HuH-7.5 (cell line): Measurements from ENCODE around the gene TPRX2.
"Not testable (repeated sequence)": the region's sequence is repeated elsewhere in the genome, so short reads cannot be mapped to it uniquely, and the experiment has no call there.

Experiments used
- DNase-seq: peaks from one replicate; pipeline ENCODE4 v3.0.0; 2011; ENCODE audit warnings: low spot score

The TPRX2 gene

GRCh38 chr19:47861630-47862029 lies 2.6 kb downstream of the TPRX2 start:
- DNase-seq = no peak

DNA sequence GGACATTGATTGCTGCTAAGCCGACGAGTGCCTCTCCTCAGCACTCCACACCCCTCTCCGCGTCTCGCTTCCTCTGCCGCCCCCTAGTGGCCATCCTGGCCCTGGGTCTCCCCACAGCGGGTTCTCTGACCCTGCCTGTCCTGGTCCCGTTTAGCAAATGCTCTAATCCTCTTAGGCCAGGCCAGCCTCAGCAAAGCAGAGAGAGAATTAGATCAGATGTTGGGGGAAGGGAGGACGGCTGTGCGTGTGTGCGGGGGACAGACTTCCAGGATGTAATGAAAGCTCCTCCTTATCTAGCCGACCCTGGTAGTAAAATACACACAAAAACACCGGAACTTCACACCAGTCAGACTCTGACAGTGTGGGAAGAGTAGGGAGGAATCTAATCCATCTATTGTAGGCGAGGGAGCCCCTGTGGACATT lies 4.5 kb downstream of the TPRX2 start:
- DNase-seq = peak; percentile 98

DNA sequence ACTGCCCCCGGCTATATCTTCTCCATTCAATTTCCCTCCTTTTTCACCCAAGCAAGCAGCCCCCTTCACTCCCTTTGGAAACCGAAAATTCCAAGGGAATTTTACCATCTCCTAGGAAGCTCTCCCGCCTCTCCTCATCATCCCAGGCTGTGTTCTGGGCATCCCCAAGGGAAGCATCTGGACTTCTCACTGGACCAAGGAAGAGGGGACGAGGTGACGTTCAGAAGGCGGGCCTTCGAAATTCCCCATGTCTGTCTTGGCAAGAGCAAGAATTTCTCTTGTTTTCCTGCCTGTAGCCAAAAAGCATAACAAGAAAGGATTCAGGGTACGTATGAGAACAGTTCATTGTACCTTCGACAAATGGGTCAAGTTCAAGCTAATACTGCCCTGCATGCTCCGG lies 6.1 kb downstream of the TPRX2 start:
- no peak for DNase-seq

DNA sequence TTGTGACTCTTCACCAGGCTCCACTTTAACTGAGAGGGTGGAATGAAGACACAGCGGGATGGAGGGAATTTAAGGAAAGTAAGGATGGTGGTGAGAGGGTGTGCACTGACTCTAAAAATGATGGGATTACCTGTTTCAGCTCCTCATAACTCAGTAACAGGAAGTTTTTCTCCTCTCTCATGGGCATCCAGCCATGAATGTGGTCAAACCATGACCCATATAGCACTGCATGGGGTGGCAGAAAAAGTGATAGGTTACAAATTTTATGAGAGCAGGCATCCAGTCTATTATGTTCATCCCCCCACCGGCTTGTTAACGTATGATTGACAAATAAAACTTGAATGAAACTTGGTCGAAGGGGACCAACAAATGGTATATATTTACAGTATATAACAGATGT lies 19.9 kb downstream of the TPRX2 start:
- DNase-seq = no peak

GRCh38 chr19:47879385-47879784 lies 20.4 kb downstream of the TPRX2 start:
- not testable (repeated sequence) for DNase-seq

GRCh38 chr19:47881757-47882156 lies 22.7 kb downstream of the TPRX2 start:
- DNase-seq = no peak

DNA sequence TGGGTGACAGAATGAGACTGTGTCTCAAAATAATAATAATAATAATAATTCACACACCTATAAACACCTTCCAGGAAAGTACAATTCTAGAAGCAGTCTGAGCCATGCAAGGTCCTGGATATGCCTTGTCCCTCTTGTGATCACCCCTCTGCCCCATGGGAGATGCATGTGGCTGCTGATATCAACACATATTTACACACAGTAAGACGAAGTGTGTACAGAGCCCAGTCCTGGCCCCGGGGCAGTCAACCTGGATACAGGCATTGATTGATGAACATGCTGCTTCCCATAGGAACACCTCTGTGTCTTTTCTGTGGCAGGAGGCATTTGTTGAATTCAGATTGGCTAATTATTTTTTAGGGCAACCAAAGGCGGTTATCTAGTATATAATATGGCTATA lies 23.9 kb downstream of the TPRX2 start:
- DNase-seq = no peak

- no peak for DNase-seq
Measured at GRCh38 chr19:47885067-47885463, 26.0 kb downstream of the TPRX2 start.

GRCh38 chr19:47886010-47886559 lies 27.1 kb downstream of the TPRX2 start, which contains the start of gene SULT2A1:
TSS of gene SULT2A1 (minus strand) at chr19:47886315. CDS start at chr19:47886257, 58 bp downstream.
- peak; percentile 34 for DNase-seq

- no peak for DNase-seq
Measured at GRCh38 chr19:47890865-47891621, 32.0 kb downstream of the TPRX2 start.

DNA sequence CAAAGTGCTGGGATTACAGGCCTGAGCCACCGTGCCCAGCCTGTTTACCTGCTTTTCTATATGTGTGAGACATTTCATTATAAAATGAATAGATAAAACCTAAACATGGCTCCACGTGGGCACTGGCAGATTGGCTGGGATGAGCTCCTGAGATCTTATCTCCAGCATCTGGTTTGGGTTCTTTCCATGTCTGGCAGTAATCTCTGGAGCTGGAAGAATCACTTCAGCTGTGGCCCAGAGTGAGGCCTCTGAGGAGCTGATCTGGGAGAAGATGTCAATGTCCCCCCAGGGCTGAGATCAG lies 32.5 kb downstream of the TPRX2 start:
- DNase-seq = no peak

- DNase-seq = no peak
Measured at GRCh38 chr19:47891923-47892666, 33.1 kb downstream of the TPRX2 start.

- DNase-seq = no peak
Measured at GRCh38 chr19:47895165-47895782, 36.2 kb downstream of the TPRX2 start.

DNA sequence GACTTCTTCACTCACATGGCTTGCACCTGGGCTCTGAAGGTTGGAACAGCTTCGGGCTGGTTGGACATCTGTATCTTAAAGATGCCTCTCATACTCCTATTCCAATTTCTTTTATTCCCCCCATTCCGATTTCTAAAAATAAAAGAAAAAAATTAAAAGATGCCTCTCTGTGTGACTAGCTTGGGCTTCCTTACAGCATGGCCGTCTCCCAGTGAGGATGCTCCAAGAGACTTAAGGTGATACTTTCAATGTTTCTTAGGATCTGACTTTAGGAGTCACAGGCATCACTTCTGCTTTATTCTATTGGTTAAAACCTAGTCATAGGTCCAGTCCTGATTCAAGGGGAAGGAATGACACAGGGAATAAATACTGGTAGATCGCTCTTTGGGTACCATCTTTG lies 37.0 kb downstream of the TPRX2 start:
- DNase-seq = no peak

- DNase-seq = no peak
Measured at GRCh38 chr19:47896773-47897172, 37.7 kb downstream of the TPRX2 start.

DNA sequence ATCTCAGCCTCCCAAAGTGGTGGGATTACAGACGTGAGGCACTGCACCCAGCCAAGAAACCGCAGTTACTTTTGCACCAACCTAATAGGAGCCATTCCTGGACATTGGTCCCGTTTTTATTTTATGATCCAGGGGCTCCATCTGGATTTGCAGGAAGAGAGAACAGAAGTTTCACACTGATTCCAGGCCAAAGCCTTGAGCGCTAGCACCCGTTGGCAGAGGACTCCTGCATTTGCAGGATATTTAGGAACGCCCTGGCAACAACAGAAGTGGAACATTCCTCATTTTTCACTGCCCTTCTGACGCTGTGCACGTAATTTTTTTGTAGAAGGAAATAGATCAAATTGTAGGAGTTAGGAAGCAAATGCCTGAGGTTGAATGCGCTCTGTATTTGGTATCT lies 38.8 kb downstream of the TPRX2 start:
- no peak for DNase-seq

DNA sequence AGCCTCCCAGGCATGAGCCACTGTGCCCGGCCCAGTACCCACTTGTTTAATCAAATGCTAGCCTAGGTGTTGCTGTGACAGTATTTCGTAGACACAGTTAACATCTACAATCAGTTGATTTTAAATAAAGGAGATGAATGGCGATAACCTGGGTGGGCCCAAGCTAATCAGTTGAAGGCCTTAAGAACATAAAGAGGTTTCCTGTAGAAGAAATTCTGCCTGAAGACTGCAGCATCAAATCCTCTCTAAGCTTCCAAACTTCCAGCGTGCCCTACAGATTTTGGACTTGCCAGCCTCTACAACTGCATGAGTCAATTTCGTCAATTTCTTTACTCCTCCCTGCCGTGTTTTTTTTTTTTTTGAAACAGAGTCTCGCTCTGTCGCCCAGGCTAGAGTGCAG lies 40.3 kb downstream of the TPRX2 start:
- no peak for DNase-seq

DNA sequence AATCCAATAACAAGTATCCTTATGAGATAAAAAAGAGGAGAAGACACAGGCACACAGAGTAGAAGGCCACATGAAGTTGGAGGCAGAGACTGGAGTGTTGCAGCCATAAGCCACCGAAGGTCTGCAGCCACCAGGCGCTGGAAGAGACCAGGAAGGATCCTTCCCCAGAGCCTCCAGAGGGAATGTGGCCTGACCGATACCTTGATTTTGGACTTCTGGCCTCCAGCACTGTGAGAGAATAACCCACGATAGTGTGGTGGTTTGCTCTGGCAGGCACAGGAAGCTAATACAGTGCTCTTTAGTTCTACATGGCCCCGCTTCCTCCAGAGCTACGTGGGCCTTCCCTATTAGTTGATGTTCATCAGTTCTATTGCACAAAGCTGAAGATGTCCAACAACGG lies 42.3 kb downstream of the TPRX2 start:
- DNase-seq = no peak

DNA sequence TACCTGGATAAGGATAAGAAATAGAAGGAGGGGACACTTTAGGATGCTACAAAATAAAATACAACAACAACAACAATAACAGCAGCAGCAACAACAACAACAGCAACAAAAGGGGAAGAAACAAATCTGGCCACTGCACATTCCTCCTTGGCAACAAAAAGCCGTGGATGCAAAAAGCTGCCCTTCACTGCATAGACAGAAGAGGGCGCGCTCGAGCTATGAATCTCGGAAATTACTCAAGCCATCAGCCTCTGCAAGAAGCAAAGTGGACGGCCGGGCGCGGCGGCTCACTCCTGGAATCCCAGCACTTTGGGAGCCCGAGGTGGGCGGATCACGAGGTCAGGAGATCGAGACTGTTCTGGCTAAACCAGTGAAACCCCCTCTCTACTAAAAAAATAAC lies 50.3 kb downstream of the TPRX2 start:
- DNase-seq = not testable (repeated sequence)

GRCh38 chr19:47910191-47910590 lies 51.2 kb downstream of the TPRX2 start:
- DNase-seq = not testable (repeated sequence)
